ENCODE data around the gene BICC1. TPM values are rescaled to one million over a fixed set of nuclear protein-coding genes. Genes with fewer than 3 reads are reported as not detected.

BICC1 gene
- total RNA-seq, 2 donors from 2014 or later = 0.27 to 0.40 TPM

DNA sequence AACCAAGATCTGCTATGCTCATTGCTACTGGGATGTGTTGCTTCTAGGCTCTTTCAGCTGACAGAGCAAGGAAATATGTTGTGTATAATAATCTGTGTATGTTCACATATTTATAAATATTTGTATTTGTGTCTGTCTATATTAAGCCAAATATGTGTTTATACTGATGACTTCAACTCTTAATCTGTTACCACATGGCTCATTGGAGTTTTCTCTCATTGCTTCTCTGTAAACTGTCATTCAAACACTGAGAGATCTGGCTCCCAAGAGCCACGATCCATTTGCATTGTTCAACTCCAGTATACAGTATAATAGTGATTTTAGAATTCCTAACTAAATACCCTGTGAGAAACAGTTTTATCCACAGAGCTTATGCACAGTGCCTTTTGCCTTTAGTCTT is 35.3 kb downstream of the BICC1 start:
- 67 to 100% methylated on average over 1 of the region's 1 CpG for WGBS, 2 experiments (ENCODE audit: insufficient coverage in 1 of 2, insufficient read length in 1 of 2)
- Histone ChIP-seq H3K27ac (ENCODE audit: low read depth, low read length) (no peak overlapping the region), H3K36me3 (ENCODE audit: control insufficient read depth, insufficient read depth, low read length) (no peaks in the 10 kb centered on the region), H3K4me1 (ENCODE audit: control insufficient read depth, insufficient read depth, low read length) (no peaks in the 10 kb centered on the region), H3K27me3 (ENCODE audit: control insufficient read depth, insufficient read depth, low read length, poor library complexity, severe bottlenecking) (no peaks in the 10 kb centered on the region), H3K4me3 (ENCODE audit: low read length) (no peak overlapping the region), H3K9ac (ENCODE audit: extremely low read depth, low read length, poor library complexity, severe bottlenecking) (no peak overlapping the region), H3K9me3 (ENCODE audit: control insufficient read depth, low read length) (no peaks in the 10 kb centered on the region)
- H3K4me3 Mint-ChIP-seq = no peak overlapping the region
- no peaks in the 10 kb centered on the region for H3K27me3 Mint-ChIP-seq (ENCODE audit: insufficient read depth)
- no peak for DNase-seq
- TF ChIP-seq, protein P1, sequence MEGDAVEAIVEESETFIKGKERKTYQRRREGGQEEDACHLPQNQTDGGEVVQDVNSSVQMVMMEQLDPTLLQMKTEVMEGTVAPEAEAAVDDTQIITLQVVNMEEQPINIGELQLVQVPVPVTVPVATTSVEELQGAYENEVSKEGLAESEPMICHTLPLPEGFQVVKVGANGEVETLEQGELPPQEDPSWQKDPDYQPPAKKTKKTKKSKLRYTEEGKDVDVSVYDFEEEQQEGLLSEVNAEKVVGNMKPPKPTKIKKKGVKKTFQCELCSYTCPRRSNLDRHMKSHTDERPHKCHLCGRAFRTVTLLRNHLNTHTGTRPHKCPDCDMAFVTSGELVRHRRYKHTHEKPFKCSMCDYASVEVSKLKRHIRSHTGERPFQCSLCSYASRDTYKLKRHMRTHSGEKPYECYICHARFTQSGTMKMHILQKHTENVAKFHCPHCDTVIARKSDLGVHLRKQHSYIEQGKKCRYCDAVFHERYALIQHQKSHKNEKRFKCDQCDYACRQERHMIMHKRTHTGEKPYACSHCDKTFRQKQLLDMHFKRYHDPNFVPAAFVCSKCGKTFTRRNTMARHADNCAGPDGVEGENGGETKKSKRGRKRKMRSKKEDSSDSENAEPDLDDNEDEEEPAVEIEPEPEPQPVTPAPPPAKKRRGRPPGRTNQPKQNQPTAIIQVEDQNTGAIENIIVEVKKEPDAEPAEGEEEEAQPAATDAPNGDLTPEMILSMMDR (conservative IDR thresholded peaks at IDR 0.05) = no peak
- H3K4me1 Mint-ChIP-seq = no peaks in the 10 kb centered on the region
- H3K36me3 Mint-ChIP-seq (ENCODE audit: low read depth) = no peaks in the 10 kb centered on the region
- H3K9me3 Mint-ChIP-seq = no peaks in the 10 kb centered on the region
- no peak overlapping the region for H3K27ac Mint-ChIP-seq

DNA sequence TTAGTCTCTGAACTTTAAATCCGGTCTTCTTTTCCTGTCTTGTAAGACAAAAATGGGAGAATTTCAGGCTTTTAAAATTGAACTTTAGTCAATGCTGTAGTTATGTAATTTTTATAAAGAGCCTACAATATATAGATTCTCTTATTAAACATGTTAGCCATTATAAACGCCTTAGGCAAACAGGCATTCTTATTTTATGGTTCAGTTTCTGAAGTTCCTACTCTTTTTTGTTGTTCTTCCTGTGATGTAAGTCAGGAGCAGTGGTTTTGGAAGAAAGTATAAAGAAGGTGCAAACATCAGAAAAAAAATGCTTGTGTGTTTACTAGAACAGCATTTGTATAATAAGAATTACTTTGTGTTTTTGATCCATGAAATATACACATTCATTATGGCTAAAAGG is 41.6 kb downstream of the BICC1 start:
- no peak overlapping the region for H3K4me3 ChIP-seq (ENCODE audit: low read length)
- no peak overlapping the region for H3K4me3 Mint-ChIP-seq
- no peaks in the 10 kb centered on the region for H3K4me1 ChIP-seq (ENCODE audit: control insufficient read depth, insufficient read depth, low read length)
- no peaks in the 10 kb centered on the region for H3K36me3 Mint-ChIP-seq (ENCODE audit: low read depth)
- H3K27ac ChIP-seq (ENCODE audit: low read depth, low read length) = no peak overlapping the region
- no peak overlapping the region for H3K9ac ChIP-seq (ENCODE audit: extremely low read depth, low read length, poor library complexity, severe bottlenecking)
- 85 to 100% methylated on average over 1 to 2 of the region's 2 CpGs for WGBS, 2 experiments (ENCODE audit: insufficient coverage in 1 of 2, insufficient read length in 1 of 2)
- H3K27ac Mint-ChIP-seq = no peak overlapping the region
- H3K27me3 Mint-ChIP-seq (ENCODE audit: insufficient read depth) = no peaks in the 10 kb centered on the region
- H3K9me3 Mint-ChIP-seq = peaks cover 3% of the 10 kb centered on the region
- TF ChIP-seq, protein P1 (conservative IDR thresholded peaks at IDR 0.05) = no peak
- peaks cover 13% of the 10 kb centered on the region for H3K9me3 ChIP-seq (ENCODE audit: control insufficient read depth, low read length)
- DNase-seq = no peak
- H3K36me3 ChIP-seq (ENCODE audit: control insufficient read depth, insufficient read depth, low read length) = no peaks in the 10 kb centered on the region
- H3K27me3 ChIP-seq (ENCODE audit: control insufficient read depth, insufficient read depth, low read length, poor library complexity, severe bottlenecking) = no peaks in the 10 kb centered on the region
- peaks cover 4% of the 10 kb centered on the region for H3K4me1 Mint-ChIP-seq

DNA sequence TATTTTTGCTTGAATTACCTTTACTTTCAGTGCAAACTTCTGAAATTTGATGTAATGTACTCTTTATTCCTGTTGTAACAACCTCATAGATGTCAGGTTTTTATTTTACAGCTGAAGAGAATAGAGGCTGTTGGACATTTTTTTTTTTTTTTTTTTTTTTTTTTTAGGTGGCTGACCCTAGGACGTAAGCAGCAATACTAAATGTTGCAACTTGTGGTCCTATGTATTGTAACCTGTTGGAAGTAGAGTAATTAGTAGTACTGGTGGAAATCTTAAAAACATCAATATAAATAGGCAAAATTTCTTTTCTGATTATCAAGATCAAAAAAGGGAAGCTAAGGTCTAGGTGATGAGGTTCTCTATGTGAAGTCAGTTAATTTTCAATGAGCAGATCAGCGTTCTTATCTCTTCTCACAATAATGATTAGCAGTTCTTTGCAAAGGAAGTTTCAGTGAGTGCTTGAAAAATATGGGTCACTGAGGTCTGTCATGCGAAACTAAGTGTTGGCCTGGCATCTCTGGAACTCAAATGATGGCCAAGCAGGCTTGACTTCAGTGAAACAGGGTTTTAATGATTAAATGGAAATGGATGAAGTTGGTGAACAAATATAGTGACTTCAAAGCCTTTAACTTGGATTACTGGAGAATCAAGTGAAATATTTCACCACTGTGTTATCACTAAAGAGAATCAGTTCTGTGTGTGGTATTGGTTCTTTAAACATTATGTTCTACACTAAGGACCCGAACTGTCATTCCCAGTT is 42.7 kb downstream of the BICC1 start:
- H3K9me3 ChIP-seq (ENCODE audit: control insufficient read depth, low read length) = peaks cover 13% of the 10 kb centered on the region
- H3K27ac Mint-ChIP-seq = no peak overlapping the region
- no peak overlapping the region for H3K4me3 ChIP-seq (ENCODE audit: low read length)

More for the DNA sequence above, 42.7 kb downstream of the BICC1 start:
- H3K27me3 ChIP-seq (ENCODE audit: control insufficient read depth, insufficient read depth, low read length, poor library complexity, severe bottlenecking) = no peaks in the 10 kb centered on the region
- TF ChIP-seq, protein P1 (conservative IDR thresholded peaks at IDR 0.05) = no peak
- H3K36me3 Mint-ChIP-seq (ENCODE audit: low read depth) = no peaks in the 10 kb centered on the region
- H3K27me3 Mint-ChIP-seq (ENCODE audit: insufficient read depth) = no peaks in the 10 kb centered on the region
- H3K4me1 Mint-ChIP-seq = peaks cover 4% of the 10 kb centered on the region
- no peak overlapping the region for H3K27ac ChIP-seq (ENCODE audit: low read depth, low read length)
- H3K4me3 Mint-ChIP-seq = no peak overlapping the region
- no peak overlapping the region for H3K9ac ChIP-seq (ENCODE audit: extremely low read depth, low read length, poor library complexity, severe bottlenecking)
- 89 to 100% methylated on average over 1 to 4 of the region's 4 CpGs for WGBS, 2 experiments (ENCODE audit: insufficient coverage in 1 of 2, insufficient read length in 1 of 2)
- peaks cover 3% of the 10 kb centered on the region for H3K9me3 Mint-ChIP-seq
- DNase-seq = no peak
- no peaks in the 10 kb centered on the region for H3K36me3 ChIP-seq (ENCODE audit: control insufficient read depth, insufficient read depth, low read length)
- no peaks in the 10 kb centered on the region for H3K4me1 ChIP-seq (ENCODE audit: control insufficient read depth, insufficient read depth, low read length)

Measured in endodermal cell (in vitro differentiated cells).